ENCODE results near the gene FBXW8. TPM values are rescaled to one million over a fixed set of nuclear protein-coding genes. Genes with fewer than 3 reads are reported as not detected.

The FBXW8 gene
- total RNA-seq, 3 donors from 2014 or later (not counting 1 experiment from before 2014, with no cell fraction given) = 11.5 to 16.0 (median 13.5) TPM

DNA sequence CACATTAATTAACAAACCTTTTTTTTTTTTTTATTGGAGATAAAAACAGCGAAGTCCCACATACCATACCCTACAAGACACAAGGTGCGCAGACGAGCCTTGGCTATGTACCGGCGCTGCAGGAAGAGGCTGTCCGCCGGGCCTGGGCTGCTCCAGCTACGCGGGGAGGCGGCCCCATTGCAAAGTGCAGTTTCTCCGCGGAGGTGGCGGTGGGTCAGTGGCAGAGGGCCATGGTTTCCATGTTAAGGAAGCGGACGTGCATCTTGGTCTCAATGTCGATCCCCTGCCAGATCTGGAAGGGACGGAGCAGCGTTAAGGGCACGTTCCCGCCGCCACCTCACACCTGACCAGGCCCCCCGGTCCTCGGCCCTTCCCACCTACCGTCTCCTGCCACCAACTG lies 128.2 kb downstream of the FBXW8 start:
- peaks cover 0 to 6% of the 10 kb centered on the region in 2 donors for H3K4me1 Mint-ChIP-seq
- no peak overlapping the region for H3K27ac ChIP-seq (ENCODE audit: low read length)
- H3K36me3 ChIP-seq (ENCODE audit: control insufficient read depth, insufficient read depth, low read length) = no peaks in the 10 kb centered on the region
- no peak overlapping the region for H3K27ac Mint-ChIP-seq
- H3K4me3 ChIP-seq (ENCODE audit: low read length) = no peak overlapping the region
- H3K36me3 Mint-ChIP-seq = no peaks in the 10 kb centered on the region
- DNase-seq = no peak
- H3K27me3 ChIP-seq (ENCODE audit: control insufficient read depth, insufficient read depth, low read length) = no peaks in the 10 kb centered on the region
- ATAC-seq = no peak
- H3K4me1 ChIP-seq (ENCODE audit: control insufficient read depth, insufficient read depth, low read length) = no peaks in the 10 kb centered on the region
- intact Hi-C loops (cut with micrococcal nuclease) = no loop called here
- H3K9me3 ChIP-seq (ENCODE audit: control insufficient read depth, insufficient read depth, low read length) = no peaks in the 10 kb centered on the region
- 94% methylated on average over 23 of the region's 24 CpGs for WGBS (ENCODE audit: insufficient coverage)
- H3K27me3 Mint-ChIP-seq (ENCODE audit: low read depth in 2 of 2) = peaks cover 0 to 2% of the 10 kb centered on the region in 2 donors
- H3K9me3 Mint-ChIP-seq = no peaks in the 10 kb centered on the region
- TF ChIP-seq, protein P1, sequence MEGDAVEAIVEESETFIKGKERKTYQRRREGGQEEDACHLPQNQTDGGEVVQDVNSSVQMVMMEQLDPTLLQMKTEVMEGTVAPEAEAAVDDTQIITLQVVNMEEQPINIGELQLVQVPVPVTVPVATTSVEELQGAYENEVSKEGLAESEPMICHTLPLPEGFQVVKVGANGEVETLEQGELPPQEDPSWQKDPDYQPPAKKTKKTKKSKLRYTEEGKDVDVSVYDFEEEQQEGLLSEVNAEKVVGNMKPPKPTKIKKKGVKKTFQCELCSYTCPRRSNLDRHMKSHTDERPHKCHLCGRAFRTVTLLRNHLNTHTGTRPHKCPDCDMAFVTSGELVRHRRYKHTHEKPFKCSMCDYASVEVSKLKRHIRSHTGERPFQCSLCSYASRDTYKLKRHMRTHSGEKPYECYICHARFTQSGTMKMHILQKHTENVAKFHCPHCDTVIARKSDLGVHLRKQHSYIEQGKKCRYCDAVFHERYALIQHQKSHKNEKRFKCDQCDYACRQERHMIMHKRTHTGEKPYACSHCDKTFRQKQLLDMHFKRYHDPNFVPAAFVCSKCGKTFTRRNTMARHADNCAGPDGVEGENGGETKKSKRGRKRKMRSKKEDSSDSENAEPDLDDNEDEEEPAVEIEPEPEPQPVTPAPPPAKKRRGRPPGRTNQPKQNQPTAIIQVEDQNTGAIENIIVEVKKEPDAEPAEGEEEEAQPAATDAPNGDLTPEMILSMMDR (IDR thresholded peaks at IDR 0.05) = no peak
- no peak overlapping the region for H3K4me3 Mint-ChIP-seq

- Histone ChIP-seq H3K27ac (ENCODE audit: low read length) (no peak overlapping the region), H3K9me3 (ENCODE audit: control insufficient read depth, insufficient read depth, low read length) (no peaks in the 10 kb centered on the region), H3K27me3 (ENCODE audit: control insufficient read depth, insufficient read depth, low read length) (no peaks in the 10 kb centered on the region), H3K4me1 (ENCODE audit: control insufficient read depth, insufficient read depth, low read length) (peaks cover 2% of the 10 kb centered on the region), H3K36me3 (ENCODE audit: control insufficient read depth, insufficient read depth, low read length) (no peaks in the 10 kb centered on the region), H3K4me3 (ENCODE audit: low read length) (no peak overlapping the region)
- ATAC-seq (no peak), DNase-seq (no peak)
- Mint-ChIP-seq H3K4me1 (peaks cover 0 to 5% of the 10 kb centered on the region in 2 donors), H3K36me3 (no peaks in the 10 kb centered on the region), H3K27ac (no peak overlapping the region), H3K9me3 (no peaks in the 10 kb centered on the region), H3K4me3 (no peak overlapping the region), H3K27me3 (ENCODE audit: low read depth in 2 of 2) (no peaks in the 10 kb centered on the region)
- TF ChIP-seq, protein P1 (IDR thresholded peaks at IDR 0.05) = no peak
- intact Hi-C loops (cut with micrococcal nuclease) = no loop called here
- 83% methylated on average over 19 of the region's 19 CpGs for WGBS (ENCODE audit: insufficient coverage)
These were observed 129.2 kb downstream of the FBXW8 start for GRCh38 chr12:117039891-117040309.

DNA sequence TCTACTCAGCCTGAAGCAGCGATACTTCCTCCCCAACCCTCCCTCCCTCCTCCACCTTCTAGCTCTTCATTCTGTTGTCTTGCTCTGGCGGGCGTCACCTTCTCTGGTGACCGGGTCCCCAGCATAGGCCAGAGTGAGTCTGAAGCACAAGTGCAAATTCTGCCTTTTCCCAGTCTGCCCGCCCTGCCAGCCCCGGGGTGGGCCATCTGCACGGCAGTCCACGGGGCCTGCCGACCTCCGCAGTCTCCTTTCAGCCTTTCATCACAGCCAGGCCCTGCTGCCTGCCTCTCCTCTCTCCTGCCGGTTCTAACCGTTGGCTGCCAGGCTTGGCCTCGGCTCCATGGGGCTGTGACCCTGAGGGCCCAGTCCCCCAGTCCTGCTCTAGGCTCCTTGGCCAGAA lies 129.7 kb downstream of the FBXW8 start:
- Mint-ChIP-seq H3K27ac (peak overlapping the region in 1 of 2 donors; percentile 27), H3K4me1 (peaks cover 0 to 10% of the 10 kb centered on the region in 2 donors), H3K27me3 (ENCODE audit: low read depth in 2 of 2) (no peaks in the 10 kb centered on the region), H3K36me3 (no peaks in the 10 kb centered on the region), H3K9me3 (no peaks in the 10 kb centered on the region), H3K4me3 (no peak overlapping the region)
- TF ChIP-seq, protein P1 (IDR thresholded peaks at IDR 0.05) = no peak
- DNase-seq = no peak
- no peak for ATAC-seq
- Histone ChIP-seq H3K27ac (ENCODE audit: low read length) (no peak overlapping the region), H3K4me1 (ENCODE audit: control insufficient read depth, insufficient read depth, low read length) (peaks cover 8% of the 10 kb centered on the region), H3K36me3 (ENCODE audit: control insufficient read depth, insufficient read depth, low read length) (no peaks in the 10 kb centered on the region), H3K9me3 (ENCODE audit: control insufficient read depth, insufficient read depth, low read length) (no peaks in the 10 kb centered on the region), H3K27me3 (ENCODE audit: control insufficient read depth, insufficient read depth, low read length) (no peaks in the 10 kb centered on the region), H3K4me3 (ENCODE audit: low read length) (no peak overlapping the region)
- 66% methylated on average over 13 of the region's 13 CpGs for WGBS (ENCODE audit: insufficient coverage)
- intact Hi-C loops (cut with micrococcal nuclease) = no loop called here

DNA sequence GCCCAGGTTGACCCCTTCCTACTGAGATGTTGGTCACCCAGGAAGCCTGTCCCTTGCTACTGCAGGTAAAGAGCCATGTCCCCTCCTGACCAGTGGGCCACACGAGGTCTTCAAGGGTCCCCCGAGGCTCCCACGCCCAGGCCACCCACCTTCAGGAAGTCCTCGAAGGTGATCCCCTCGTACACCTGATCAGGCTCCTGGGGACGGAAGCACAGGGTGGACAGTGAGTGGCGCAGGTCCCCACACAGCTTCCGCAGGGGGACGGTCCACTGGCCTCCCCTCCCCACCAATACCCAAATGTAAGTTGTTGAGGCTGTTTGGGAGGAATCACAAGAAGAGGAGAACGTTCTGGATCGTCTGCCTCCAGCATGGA lies 131.0 kb downstream of the FBXW8 start:
- Histone ChIP-seq H3K9me3 (ENCODE audit: control insufficient read depth, insufficient read depth, low read length) (no peaks in the 10 kb centered on the region), H3K4me1 (ENCODE audit: control insufficient read depth, insufficient read depth, low read length) (peaks cover 12% of the 10 kb centered on the region), H3K36me3 (ENCODE audit: control insufficient read depth, insufficient read depth, low read length) (no peaks in the 10 kb centered on the region), H3K27me3 (ENCODE audit: control insufficient read depth, insufficient read depth, low read length) (no peaks in the 10 kb centered on the region), H3K27ac (ENCODE audit: low read length) (no peak overlapping the region), H3K4me3 (ENCODE audit: low read length) (no peak overlapping the region)
- Mint-ChIP-seq H3K4me3 (no peak overlapping the region), H3K27ac (no peak overlapping the region), H3K9me3 (no peaks in the 10 kb centered on the region), H3K27me3 (ENCODE audit: low read depth in 2 of 2) (no peaks in the 10 kb centered on the region), H3K36me3 (no peaks in the 10 kb centered on the region), H3K4me1 (peaks cover 0 to 20% of the 10 kb centered on the region in 2 donors)
- ATAC-seq (no peak), DNase-seq (no peak)
- intact Hi-C loops (cut with micrococcal nuclease) = no loop called here
- TF ChIP-seq, protein P1 (IDR thresholded peaks at IDR 0.05) = no peak
- WGBS (ENCODE audit: insufficient coverage) = 96% methylated on average over 7 of the region's 11 CpGs
